Measurements from ENCODE around the gene PTPRJ.
"Not testable (repeated sequence)": the region's sequence is repeated elsewhere in the genome, so short reads cannot be mapped to it uniquely, and the experiment has no call there.

The PTPRJ gene

GRCh38 chr11:48122246-48122645 is 141.9 kb downstream of the PTPRJ start:
- DNase-seq (ENCODE audit: low read depth), result no peak

DNA sequence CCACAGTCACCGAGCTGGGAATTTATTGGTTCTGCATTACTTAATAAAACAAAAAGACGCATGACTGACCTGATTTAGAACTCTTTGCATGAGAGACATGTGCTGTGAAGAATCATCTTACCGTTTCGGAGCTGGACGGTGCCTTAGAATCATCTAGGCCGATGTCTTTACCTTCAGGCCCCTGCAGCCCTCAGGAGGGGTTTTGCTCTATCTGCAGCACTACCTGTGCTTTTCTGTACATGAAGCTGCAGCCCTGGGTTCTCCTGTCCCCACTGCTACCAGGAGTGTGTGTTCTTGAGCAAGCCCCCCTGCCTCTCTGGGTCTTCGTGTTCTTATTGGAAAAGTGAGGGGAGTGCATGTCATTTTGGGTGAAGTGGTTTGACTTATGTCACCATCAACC is 142.3 kb downstream of the PTPRJ start:
- no peak for DNase-seq (ENCODE audit: low read depth)

GRCh38 chr11:48123254-48123875 is 143.0 kb downstream of the PTPRJ start:
- DNase-seq (ENCODE audit: low read depth), result no peak

- DNase-seq (ENCODE audit: low read depth), result no peak
These were observed 143.8 kb downstream of the PTPRJ start for GRCh38 chr11:48123934-48124755.

- DNase-seq (ENCODE audit: low read depth), result no peak
These were observed 144.5 kb downstream of the PTPRJ start for GRCh38 chr11:48124880-48125279.

- no peak for DNase-seq (ENCODE audit: low read depth)
These were observed 145.5 kb downstream of the PTPRJ start for GRCh38 chr11:48125866-48126265.

DNA sequence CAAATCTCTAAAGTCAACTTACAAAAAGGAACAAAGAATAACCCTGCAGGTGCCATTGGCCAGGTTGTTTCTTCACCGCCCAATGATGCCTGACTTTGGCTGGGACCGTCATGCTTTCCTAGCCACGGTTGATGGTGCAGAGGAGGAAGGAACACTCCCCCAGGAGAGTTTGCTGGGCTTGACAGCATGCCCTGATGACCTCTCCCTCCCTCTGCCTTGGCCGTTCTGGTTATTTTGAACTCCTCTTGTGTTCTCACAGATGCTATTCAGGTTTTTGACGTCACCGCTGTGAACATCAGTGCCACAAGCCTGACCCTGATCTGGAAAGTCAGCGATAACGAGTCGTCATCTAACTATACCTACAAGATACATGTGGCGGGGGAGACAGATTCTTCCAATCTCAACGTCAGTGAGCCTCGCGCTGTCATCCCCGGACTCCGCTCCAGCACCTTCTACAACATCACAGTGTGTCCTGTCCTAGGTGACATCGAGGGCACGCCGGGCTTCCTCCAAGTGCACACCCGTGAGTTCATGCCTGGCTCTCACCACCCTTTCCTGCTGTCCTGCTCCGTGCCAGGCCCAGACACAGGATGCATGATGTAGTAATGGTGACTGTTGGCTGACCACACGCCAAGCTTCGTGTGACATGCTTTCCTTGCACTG is 147.3 kb downstream of the PTPRJ start:
- no peak for DNase-seq (ENCODE audit: low read depth)

DNA sequence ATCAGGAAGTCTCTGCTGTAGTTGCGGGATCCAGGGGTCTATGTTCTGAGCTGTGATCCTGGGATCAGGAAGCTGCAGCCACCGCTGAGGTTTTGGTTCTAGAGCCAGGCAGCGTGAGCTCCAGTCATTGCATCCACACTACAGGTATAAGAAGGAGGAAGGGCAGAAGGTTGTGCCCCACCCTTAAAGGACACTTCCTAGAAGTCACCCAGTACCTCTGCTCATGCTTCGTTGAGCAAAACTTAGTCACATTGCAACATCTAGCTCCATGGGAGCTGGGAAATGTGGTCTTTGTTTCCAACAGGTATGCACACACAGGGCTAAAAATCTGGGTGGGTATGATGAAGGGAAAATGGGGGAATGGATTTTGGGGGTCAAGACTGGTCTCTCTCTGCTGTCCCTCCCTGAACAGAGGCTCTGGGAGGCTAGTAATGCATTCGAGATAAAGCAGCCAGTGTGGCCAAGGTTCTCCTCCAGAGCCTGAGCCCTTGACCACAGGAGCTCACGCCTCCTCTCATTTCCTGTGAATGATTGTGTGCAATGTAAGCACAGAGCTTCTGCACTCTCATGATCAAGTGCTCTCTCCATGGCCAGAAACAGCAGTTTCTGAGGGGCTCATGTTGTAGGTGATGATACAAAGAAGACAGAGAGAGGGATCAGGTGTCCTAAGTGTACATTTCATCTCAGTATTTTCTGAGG is 149.5 kb downstream of the PTPRJ start:
- no peak for DNase-seq (ENCODE audit: low read depth)

DNA sequence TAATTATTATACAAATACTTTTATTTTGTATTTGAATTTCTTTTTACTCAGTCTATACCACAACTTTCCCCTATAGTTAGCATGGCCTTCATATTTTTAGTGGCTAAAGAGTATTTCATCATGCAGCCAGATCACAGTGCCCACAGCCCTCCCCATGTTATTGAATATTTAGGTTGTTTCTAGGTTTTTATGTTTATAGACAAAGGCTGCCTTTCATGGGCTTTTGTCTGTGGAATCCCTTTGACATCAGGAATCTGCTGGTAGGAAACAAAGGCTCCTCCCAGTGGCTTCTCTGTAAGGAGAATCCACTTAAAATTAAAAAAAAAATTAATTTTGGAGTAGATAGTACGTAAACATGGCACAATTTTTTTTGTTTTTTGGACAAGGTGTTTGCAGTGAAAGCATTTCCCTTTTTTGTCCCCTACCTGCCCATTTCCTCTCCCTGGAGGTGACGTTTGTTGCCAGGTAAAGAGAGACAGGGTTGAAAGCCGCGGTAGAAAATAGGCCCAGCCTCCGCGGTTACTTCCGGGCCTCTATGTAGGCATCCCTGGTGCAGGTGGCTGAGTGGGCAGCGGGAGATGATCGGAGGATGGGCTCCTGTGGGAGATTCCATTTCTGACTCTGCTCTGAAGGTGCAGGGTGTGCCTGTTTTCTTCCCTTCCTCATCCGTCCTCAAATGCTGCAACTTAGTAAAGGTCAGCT is 154.0 kb downstream of the PTPRJ start:
- DNase-seq (ENCODE audit: low read depth), result no peak

DNA sequence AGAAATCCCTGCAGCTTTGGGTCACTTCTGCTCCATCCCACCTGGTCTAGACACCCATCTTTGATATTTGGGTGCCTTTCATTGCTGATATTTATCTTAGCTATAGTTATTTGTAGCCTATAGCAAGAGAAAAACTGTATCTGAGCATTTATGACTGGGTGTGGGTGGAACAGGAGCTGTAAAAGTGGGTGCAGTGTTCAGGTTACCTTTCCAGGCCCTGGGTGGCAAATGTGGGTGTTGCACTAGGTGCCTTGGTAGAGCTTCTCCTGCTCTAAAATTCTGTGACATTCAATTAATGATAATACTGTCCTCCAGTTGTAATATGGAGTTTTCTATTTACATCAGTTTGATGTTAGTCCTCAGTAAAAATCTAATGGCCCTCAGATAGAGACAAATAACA is 157.9 kb downstream of the PTPRJ start:
- DNase-seq (ENCODE audit: low read depth), result no peak

DNA sequence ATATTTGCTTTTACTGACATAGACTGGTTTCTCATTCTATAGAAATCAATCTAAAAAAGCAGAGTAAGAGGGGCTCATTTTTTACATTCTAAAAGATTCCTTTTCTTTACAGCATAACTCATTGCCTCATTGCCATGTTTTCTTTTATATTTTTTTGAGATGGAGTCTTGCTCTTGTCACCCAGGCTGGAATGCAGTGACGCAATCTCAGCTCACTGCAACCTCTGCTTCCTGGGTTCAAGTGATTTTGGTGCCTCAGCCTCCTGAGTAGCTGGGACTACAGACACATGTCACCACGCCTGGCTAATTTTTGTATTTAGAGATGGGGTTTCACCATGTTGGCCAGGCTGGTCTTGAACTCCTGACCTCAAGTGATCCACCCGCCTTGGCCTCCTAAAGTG is 159.5 kb downstream of the PTPRJ start:
- DNase-seq (ENCODE audit: low read depth), result not testable (repeated sequence)

DNA sequence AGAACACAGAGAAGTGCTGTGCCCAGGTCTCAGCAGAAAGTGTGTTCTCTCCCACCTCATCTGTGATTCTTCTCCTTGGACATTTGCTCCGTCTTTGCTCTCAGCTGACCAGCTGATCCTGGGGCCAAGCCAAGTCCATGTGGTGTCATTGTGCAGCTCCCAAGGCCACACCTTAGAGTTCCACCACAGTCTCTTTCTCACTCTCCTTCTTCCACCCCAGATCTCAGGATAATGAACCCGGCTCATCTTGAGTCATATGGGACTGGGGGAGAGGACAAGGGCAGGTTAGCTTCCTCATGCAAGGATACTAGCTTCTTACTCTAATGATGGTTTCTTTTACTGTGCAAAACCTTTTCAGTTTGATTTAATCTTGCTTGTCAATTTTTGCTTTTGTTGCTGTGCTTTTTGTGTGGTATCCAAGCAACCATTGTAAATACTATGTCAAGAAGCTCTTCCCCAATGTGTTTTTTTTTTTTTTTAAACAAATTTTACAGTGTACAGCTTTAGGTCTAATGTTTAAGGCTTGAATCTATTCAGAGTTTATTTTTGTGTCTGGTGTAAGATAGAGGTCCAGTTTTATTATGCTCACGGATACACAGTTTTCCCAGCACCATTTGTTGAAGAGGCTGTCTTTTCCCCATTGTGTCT is 161.2 kb downstream of the PTPRJ start:
- DNase-seq (ENCODE audit: low read depth), result no peak

GRCh38 chr11:48142889-48143288 is 162.5 kb downstream of the PTPRJ start:
- no peak for DNase-seq (ENCODE audit: low read depth)

GRCh38 chr11:48148749-48149148 is 168.4 kb downstream of the PTPRJ start:
- DNase-seq (ENCODE audit: low read depth), result no peak

DNA sequence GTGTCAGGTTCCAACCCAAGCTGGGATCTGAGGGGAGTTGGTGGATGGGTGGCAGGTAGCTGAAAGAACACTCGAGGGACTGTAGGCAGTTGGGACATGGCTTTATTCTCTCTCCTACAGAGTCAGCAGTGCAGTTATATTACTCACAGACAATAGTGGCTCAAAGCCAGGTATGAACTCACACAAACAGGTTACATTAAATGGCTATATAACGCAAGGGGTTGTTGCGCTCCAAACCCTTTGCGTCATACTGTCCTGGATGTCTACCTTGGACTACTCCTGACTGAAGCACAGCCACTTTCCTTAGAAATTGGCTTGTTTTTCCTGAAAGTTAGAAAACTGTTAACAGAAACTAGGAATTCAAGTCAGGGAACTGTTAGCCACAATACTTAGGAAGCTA is 169.9 kb downstream of the PTPRJ start:
- no peak for DNase-seq (ENCODE audit: low read depth)

DNA sequence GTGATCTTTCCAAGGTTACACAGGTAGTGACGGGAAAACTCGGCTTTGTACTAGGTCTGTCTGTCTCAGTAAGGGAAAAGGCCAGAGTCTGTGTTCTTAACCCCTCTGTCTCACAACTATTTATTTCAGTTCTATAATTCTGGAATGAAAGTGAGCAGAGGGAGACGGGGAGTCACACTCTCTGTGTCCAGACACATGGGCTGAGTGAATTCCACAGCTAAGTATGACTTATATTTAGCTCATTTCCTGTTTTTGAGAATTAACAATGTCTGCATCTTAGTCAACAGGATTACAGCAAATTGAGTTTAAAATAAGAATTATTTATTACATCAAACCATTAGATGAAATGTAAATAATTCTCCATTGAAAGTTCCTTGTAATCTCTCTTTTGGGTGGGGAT is 173.8 kb downstream of the PTPRJ start:
- DNase-seq (ENCODE audit: low read depth), result no peak

DNA sequence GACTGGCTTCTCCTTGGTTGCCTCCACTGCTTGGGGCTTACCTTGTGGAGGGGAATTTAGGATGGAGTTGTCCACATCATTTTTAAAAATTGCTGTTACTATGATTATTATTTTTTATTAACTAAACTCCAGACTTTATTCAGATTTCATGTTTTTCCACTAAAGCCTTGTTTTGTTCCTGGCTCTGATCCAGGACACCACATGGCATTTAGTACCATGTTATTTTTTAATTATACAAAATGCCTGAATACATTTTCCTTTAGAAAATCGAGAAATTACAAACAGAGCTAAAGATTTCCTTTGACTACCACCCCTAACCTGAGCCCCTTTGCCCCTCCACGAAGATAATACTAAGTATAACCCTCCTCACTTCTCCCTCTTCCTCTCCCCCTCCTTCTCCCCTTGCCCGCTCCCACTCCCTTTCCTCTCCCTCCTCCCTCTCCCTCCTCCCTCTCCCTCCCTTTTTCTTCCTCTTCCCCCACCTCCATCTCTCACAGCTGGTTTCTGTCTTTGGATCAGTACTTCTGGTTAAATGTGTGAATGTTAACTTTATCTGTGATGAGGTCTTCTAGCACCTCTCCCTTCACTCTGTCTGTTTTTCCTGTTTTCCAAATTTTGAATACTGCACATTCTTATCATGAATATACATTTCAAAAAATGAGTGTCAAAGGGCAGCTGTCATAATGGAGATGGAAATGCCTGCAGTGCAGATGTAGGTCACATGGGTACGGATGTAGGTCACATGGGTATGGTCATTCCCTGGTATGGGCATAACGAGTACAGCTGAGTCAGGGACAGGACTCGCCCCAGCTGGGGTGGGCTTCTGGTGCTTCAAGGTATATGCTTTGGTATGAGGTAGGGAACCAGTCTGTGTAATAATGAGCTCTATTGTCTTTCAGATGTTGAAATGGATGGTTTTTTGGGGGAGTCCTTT is 181.9 kb downstream of the PTPRJ start:
- DNase-seq (ENCODE audit: low read depth), result no peak

GRCh38 chr11:48162885-48163268 is 182.5 kb downstream of the PTPRJ start:
- DNase-seq (ENCODE audit: low read depth), result no peak

GRCh38 chr11:48163360-48164100 is 183.2 kb downstream of the PTPRJ start:
- DNase-seq (ENCODE audit: low read depth), result no peak

- no peak for DNase-seq (ENCODE audit: low read depth)
These were observed 184.5 kb downstream of the PTPRJ start for GRCh38 chr11:48164836-48165235.

All from T-helper 22 cell (primary cell).